ENCODE measurements around the gene CANX. TPM values are rescaled to one million over a fixed set of nuclear protein-coding genes. Genes with fewer than 3 reads are reported as not detected.
A peak's percentile ranks its signal among the peaks of the same experiment; 100 is the strongest.

CANX gene
- total and polyA plus RNA-seq, 9 of the 15 experiments (the other 6 are each of a cell fraction or from before 2014, with no cell fraction given) = 155 to 893 (median 589) TPM

GRCh38 chr5:179697993-179698934, 503 bp upstream of the CANX start (continued):
- peak; percentile 62 for TF ChIP-seq POLR2AphosphoS5 (IDR thresholded peaks at IDR 0.05; ENCODE audit: control insufficient read depth, insufficient read depth, low read depth, low read length)
- TF ChIP-seq ZFP91 (CRISPR knock-in tag; IDR thresholded peaks at IDR 0.05) = no peak
- TF ChIP-seq POLR2B (IDR thresholded peaks at IDR 0.05; ENCODE audit: low read depth, partially characterized antibody) = peak; percentile 82
- no peak for TF ChIP-seq ZNF354B (CRISPR knock-in tag; IDR thresholded peaks at IDR 0.05)
- no peak for TF ChIP-seq ZNF347 (CRISPR knock-in tag; IDR thresholded peaks at IDR 0.05; ENCODE audit: low read depth)
- peak; percentile 35; the same call in 1 of the 2 replicates for TF ChIP-seq ZNF263 (CRISPR knock-in tag; IDR thresholded peaks at IDR 0.05; ENCODE audit: borderline replicate concordance)
- no peak for TF ChIP-seq CBX2 (IDR thresholded peaks at IDR 0.05; ENCODE audit: insufficient read depth, low read length, poor library complexity, severe bottlenecking)
- no peak for TF ChIP-seq CHD4 (IDR thresholded peaks at IDR 0.05; ENCODE audit: insufficient read depth, insufficient replicate concordance, low read depth, low read length, poor library complexity, severe bottlenecking)
- no peak for TF ChIP-seq BDP1 (IDR thresholded peaks at IDR 0.05; ENCODE audit: insufficient read depth, insufficient read length)
- TF ChIP-seq HNRNPUL1 (IDR thresholded peaks at IDR 0.05; ENCODE audit: low read length) = no peak
- TF ChIP-seq SMARCB1 (IDR thresholded peaks at IDR 0.05; ENCODE audit: insufficient read length, low read depth) = no peak
- TF ChIP-seq ZBTB43 (CRISPR knock-in tag; IDR thresholded peaks at IDR 0.05) = no peak; the same call in 1 of the 2 replicates
- no peak for TF ChIP-seq E2F5 (CRISPR knock-in tag; IDR thresholded peaks at IDR 0.05)
- TF ChIP-seq ZNF431 (CRISPR knock-in tag; IDR thresholded peaks at IDR 0.05) = 0 out of 2 replicates have a peak, but pooled peaks have one; percentile 23
- no peak for TF ChIP-seq NCOA2 (IDR thresholded peaks at IDR 0.05; ENCODE audit: partially characterized antibody in 2 of 2)
- no peak for TF ChIP-seq ZNF280B (CRISPR knock-in tag; IDR thresholded peaks at IDR 0.05)
- TF ChIP-seq ZNF124 (CRISPR knock-in tag; IDR thresholded peaks at IDR 0.05) = no peak
- no peak for TF ChIP-seq SNRNP70 (optimal IDR thresholded peaks at IDR 0.05; ENCODE audit: low read depth, low read length)
- no peak for TF ChIP-seq IRF1 (CRISPR knock-in tag; IDR thresholded peaks at IDR 0.05; ENCODE audit: borderline replicate concordance)
- TF ChIP-seq ZNF140 (CRISPR knock-in tag; IDR thresholded peaks at IDR 0.05) = no peak
